ENCODE results near the gene PRKN.

The PRKN gene

DNA sequence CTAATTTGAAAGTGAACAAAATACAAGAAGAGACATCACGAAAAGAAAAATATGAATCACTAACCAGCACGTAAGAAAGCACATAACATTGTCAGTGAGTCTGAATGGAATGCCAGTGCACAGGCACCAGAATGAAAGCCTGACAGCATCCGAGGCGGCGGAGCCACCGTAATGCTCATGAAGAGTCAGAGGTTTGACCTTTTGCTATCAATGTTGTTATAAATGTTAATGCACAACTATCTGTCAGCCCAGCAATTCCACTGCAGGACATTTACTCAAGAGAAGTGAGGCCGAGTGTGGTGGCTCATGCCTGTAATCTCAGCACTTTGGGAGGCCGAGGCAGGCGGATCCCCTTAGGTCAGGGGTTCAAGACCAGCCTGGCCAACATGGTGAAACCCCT, 562.1 kb downstream of the PRKN start:
- no peak for DNase-seq

DNA sequence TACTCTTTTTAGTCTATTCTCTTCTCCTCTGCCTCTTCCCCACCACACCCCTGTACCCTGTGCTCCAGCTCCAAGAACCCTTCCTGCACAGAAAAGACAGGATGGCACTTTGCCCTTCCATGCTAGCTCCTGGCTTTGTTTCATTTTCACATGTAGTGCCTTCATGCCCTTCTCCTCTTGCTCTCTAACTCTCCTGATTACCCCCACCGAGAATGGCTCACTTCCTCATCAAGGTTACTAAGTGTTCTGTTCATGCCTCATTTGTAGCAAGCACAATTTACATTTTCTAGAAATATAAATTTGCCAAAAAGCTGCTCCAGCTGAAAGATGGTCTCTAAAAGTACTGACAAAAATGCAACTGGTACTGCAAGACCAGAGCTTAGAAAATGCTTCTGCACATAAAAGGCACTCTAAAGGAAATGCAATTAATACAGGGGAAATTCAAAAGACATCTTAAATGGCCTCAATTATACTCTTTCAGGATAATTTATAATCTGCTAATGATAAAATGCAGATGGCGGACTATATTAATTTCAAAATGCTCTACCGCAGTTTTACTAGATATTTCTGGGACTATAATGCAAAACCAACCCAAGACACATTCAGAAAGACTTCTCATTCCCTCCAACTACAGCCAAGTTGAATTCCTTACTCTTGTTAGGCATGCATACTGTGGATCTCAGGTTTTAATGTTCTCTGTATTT, 570.2 kb downstream of the PRKN start:
- DNase-seq: no peak

DNA sequence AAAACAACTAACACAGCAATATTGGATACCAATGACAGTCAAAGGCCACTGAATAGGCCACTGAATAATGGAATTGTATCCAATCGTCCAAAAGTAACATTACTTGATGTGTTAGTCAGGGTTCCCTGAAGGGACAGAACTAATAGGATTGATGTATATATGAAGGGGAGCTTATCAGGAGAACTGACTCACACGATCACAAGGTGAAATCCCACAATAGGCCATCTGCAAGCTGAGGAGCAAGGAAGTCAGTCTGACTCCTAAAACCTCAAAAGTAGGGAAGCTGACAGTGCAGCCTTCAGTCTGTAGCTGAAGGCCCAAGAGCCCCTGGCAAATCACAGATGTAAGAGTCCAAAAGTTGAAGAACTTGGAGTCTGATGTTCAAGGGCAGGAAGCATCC, 571.4 kb downstream of the PRKN start:
- no peak for DNase-seq

DNA sequence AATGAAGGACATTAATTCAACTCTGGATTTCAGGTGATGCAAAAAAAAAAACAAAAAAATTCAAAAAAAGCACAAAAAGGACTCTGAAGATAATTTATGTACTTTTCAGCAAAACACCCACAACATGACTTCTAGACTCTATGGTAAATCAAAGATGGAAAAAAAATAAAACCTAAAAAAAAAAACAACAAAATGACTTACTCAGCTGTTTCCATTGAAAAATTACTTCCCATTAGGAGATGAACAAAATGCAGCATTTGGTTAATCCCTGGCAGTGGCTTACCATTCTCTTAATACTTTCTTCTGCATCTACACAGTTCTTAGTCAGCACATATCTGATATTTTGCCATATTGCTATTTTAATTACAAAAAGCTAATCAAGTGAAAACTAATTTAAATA, 572.6 kb downstream of the PRKN start:
- no peak for DNase-seq

DNA sequence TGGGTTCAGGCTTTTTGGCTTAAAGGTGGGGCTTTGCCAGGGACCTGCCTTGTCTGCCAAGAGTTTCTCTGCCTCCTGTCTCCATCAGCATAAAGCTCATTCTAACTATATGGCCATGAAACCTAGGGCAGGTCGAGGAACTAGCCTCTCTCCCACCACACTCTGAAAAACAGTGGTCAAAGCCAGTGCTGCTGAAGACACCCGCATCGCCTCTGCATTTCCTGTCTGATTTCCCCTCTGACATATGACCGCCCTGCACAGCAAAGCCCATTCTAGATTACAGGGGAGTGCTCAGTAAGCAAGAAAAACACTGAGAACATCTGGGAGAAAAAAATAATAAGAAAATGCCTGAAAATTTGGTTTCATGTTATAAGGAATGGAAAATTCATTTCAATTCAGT, 573.6 kb downstream of the PRKN start:
- no peak for DNase-seq

DNA sequence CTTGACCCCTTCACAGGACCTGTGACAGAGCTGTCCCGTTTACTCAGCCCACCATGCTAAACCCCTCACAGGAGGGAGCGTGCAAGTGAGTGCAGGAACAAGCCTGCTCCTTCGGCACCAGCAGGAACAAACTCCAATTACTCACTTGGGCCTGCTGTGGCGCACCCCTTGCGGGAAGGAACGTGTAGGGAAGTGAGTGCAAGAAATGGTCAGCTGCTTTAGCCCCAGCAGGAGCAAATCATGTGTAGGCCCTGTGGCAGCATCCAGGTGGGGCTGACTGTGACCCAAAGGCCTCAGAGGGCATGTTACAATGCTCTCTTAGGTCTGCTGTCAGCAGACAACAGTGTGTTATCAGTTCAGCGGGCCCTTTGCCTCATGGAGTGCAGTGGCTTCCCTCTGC, 574.4 kb downstream of the PRKN start:
- DNase-seq: no peak

DNA sequence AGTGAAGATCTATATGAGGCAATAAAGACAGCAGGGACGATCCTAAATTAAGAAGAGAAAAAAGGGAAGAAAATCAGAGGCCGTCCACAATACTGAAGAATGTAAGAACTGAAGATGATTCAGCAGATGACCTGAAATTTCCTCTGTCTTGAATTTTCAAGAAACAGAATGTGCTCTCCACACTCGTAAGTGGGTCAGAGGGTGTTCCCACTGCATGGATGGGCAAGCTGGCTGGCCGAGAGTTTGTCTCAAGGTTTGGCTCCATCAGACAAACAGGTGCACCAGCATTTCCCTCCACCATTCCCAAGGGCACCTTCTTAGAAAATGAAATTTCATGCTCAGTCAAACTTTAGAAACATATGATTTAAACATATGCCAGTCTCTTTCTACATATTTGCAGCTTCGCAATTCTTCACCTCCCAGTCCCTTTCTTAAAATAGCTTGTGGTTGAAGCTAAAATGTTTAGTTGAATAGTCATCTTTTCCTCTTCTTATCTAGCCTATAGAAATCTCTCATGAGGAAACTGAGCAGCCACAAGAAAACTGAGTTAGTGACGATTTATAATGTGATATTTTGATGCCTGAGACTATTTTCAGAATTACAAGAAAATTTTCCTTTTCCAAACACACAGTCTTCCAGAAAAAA, 576.4 kb downstream of the PRKN start:
- DNase-seq: no peak

DNA sequence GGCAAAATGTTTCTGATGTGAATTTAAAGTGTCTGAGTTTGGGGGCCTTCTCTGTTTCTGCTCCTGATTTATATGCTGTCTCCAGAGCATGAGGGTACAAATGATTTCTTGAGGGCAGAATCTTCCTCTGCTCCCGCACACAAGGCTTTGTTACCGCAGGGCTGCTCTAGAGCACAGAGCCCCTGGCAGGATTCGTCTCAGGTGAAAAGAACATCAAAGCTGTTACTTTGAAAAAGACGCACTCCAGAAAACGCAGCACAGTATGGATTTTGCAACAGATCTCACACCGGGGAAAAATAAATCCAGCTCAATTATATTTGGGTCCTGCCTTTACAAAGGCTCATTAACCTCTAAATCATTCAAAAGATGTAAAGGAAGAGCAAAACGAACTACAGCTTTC, 577.3 kb downstream of the PRKN start:
- DNase-seq: no peak

DNA sequence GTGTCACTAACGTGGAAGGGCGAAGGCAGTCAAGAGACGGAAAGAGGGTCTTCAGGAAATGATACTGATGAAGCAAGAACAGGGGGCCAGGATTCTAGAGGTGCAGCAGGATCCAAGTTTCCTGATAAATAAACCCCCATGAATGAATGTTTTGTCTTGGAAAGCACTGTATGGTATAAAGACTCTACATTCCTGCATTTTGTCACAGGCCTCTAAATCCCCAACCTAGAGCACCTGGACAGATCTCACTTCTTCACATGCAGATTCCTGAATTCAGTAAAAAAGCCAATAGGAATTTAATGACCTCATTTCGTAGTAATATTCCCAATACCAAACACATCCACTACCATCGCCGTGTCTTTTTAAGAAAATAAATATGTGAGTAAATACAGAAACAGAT, 577.8 kb downstream of the PRKN start:
- no peak for DNase-seq

DNA sequence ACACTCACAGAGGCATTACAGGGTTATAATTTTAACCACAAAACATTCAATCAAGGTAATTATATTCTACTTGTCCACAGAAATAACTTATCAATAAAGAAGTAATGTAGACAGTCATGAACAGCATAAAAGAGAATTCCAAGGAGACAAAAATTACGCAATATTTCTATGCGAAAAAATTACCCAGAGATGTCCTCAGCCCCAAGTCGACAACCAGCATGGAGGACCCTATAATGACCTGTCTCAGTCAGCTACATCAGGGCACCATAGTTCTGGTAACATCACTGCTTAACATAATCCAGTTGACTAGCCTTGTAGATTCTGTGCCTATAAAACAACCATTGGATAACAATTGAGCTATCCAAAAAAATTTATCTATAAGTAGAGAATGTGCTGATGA, 579.8 kb downstream of the PRKN start:
- DNase-seq: no peak

DNA sequence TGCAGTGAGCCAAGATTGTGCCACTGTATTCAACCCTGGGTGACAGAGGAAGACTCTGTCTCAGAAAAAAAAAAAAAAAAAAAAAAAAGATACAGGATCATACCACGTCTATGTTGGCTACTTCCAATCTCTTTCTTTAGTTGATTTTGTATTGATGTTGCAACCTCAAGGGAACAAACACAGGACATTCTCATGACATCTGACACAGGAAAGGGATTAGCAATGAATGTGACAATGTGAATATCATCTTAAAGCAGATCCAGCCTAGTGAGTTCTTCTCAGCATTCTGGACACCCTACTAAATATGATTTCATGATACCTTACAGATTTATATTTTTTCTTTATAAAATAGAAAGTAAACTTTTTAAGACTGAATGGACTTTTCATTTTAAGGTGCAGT, 580.3 kb downstream of the PRKN start:
- no peak for DNase-seq

DNA sequence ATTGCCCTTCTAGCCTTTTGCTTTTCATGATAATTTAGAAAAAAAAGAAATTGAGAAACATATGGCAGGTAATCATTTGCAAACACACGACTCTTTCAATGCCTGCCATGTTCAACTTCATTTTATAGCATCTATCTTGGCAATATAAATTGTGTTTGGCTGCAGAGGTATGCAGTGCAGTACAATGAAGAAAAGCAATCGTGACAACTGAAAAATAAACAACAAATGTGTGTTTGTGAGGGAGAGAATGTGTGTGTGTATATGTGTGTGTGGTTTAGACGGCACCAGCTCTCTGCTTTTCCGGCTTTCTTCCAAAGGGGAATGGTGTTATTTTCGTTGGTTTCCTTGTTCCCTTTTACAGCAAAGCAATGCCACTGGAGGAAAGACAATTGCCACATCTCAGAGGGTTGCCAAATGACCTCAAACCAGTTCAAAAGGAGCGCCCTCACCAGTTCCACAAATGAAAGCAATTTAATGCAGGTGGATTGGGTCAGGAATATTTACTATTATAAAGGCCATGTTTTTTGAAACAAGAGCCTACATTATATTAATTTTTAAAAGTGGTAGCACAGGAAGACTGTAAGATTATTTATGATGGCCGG, 587.2 kb downstream of the PRKN start:
- no peak for DNase-seq

DNA sequence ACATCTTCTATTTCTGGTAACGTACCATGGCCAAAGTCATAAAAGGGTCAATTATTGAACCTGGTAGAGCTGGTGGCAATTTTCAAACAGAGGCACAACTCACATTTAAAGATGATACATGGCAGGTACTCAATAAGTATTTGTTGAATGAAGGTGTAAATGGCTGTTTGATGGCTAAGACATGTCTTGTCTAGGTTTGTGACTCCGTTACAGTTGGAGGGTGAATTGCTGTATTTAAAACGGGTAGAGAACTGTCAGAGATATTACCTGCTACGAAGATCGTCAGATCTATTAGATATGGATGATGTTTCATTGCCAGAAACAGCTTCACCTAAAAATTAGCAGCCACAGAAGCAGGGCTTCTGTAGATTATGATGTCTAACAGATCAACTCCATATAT, 601.9 kb downstream of the PRKN start:
- no peak for DNase-seq

DNA sequence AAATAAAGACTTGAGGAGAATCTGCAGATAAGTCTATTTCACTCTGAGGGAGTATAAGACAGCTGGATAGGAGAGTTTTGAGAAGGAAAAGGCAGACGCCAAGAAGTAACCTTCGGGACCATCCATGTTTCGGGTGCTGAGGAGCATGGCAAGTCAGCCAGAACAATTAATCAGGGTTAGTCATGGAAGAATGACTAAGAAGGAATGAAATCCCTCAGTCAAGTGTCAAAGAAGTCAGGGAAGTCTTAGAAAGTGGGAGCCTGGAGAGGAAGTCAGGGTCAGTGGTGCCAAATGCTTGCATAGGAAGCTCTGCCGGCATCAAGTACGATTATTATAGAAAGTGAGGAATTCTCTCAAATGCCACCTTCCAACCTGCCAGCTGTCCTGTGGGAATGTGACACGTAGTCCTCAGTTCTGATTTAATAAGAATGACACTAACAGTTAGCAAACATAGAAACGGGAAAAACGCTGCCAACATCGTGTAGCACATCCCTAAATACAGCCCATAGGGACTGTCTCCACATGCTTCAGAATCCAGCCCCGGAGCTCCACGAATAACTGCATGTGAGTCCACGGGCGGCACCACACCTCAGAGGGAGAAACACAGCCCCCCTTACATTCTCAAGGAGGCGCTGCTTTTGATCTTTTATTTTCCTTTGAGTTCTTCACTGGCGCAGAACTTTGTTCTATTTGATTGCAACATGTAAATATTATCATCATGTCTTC, 602.7 kb downstream of the PRKN start:
- DNase-seq: no peak

DNA sequence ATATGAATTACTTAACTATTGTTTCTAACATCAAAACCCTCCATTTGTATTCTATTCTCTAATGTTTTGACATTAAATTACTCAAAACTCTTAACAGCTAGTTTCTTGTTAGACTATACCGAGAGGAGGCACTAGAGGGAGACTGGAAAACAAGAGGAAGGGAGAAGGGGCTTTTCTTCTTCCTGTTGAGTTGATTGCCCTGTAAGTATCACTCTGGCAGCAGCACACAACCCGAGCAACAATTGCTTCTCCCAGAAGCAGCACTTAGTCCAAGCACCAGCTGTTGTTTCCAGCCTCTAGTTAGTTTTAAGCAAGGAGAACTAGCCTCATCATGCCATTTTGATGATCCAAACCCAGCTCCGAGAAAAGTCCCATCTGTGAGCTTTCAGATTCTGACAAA, 603.8 kb downstream of the PRKN start:
- DNase-seq: no peak

DNA sequence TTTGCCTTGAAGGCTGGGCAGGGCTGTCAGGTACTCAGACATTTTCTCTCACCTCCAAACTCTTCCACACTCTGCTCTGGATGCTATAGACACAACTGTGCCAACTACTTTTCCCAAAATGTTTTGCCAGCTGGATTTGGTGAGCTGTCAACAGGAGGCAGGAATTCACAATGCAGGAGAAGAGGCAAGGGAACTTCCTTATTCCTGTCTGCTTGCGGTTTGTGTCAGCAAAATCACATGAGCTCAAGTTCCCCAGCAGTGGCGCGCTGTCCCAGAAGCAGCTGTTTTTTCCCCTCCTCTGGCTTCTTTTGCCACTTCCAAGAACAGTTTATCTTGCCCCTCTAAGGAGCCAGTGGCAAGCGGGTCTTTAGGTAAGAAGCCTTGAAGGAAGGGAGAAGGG, 608.2 kb downstream of the PRKN start:
- DNase-seq: no peak

DNA sequence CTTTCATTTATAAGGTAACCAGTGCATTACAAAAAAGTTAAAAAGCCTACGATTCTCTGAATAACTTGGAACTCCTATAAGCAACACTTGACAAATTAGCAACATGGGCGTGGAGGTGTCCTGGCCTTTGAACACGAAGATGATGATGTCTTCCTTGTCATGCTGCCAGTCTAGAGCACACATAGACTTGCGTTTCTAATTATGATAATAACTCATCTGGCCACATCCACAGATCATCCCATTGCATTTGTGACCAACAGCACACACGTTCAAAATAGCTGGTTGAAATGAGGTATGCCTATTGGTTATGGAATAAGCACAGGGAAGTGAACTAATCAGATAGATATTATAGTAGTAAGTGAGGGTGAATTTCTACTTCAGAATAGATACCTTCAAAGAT, 608.9 kb downstream of the PRKN start:
- no peak for DNase-seq

DNA sequence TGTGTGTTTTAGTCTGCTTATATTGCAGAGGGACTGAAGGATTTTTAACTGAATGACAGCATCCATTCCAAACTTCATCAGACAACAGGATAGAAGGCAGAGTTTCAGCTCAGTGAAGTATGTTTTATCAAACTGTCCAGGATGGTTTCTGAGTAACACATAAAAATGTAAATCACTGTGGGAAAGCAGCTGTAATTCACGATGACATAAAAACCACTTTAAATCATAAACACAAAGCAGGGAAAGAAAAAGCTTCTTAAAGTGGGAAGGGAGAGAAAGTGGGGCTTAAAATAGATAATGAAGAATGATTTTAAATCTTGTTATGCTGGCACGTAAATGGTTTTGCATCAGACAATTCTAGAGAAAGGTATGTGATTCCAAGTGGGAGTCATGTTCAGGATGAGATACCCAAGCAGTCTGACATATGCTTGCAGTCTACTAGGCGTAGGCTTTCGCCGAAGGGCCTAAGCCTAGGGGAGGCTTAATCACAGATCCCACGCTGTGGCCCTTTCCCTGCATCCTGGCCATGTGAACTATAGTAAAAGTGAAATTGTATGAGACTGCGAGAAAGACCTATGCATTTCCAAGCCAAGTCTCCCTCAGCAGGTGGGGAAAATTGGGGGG, 610.6 kb downstream of the PRKN start:
- no peak for DNase-seq

DNA sequence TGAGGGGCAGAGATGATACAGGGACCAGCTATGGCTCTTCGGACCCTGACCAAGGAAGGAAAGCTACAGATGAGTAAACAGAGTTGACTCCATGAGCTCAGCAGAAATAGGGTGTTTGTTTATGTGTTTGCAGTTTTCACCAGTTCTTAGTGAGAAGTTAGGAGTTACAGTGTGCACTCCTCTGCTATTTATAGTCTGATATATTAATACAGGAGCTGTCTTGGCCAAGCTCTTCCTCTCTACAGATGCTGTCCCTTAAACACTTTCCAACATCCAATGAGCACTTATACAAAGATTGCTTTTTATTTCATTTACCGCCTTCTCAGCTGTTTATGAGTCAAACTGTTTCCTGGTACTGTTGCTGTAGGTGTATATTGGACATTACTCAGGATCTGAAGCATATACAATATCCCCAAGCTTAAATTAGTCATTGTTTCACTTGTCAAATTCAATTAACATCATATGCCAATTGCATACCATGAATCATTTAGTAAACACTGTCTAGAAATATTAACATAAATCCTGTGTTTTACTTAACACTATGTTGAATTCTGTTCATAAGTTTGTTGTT, 618.0 kb downstream of the PRKN start:
- no peak for DNase-seq

DNA sequence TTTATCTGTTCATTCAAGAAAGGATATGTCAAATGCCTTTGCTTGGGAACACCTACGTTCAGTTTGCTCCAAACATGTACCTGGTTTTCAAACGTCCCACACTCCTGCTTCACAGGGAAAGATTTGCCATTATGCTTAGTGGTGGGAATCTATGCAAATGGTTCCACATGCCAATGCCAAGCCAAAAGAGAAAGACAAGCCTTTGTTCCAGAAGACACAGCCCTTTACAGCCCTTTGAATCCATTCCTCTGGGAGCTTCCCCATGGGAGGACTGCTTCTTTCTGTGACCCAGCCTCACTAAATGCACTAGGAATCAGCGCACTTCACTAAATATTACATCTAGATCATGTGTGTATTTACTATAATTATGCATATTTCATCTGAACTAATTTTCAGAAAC, 619.5 kb downstream of the PRKN start:
- no peak for DNase-seq

DNA sequence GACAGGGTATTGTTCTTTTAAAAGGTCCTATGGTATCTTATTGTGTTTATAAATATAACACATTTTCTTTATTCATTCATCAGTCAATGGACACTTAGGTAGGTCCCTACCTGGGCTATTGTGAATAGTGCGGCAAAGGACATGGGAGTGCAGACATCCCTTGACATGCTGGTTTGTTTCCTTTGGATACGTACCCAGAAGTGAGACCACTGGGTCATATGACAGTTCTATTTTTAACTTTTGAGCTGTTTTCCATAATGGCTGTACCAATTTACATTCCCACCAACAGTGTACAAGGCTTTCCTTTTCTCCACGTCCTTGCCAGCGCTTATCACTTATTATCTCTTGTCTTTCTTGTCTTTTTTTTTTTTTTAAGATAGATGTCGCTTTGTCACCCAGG, 627.5 kb downstream of the PRKN start:
- no peak for DNase-seq

DNA sequence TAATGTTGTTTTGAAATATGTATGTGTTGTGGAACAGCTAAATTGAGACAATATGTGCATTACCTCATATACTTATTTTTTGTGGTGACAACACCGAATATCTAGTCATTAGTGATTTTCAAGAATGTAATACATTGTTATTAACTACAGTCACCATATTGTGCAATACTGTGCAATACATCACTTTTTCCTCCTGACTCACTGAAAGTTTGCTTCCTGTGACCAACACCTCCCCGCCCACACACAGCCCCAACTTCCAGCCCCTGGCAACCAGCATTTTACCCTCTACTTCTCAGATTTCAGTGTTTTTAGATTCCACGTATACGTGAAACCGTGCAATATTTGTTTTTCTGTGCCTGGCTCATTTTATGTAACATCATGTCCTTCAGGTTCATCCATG, 627.9 kb downstream of the PRKN start:
- no peak for DNase-seq

DNA sequence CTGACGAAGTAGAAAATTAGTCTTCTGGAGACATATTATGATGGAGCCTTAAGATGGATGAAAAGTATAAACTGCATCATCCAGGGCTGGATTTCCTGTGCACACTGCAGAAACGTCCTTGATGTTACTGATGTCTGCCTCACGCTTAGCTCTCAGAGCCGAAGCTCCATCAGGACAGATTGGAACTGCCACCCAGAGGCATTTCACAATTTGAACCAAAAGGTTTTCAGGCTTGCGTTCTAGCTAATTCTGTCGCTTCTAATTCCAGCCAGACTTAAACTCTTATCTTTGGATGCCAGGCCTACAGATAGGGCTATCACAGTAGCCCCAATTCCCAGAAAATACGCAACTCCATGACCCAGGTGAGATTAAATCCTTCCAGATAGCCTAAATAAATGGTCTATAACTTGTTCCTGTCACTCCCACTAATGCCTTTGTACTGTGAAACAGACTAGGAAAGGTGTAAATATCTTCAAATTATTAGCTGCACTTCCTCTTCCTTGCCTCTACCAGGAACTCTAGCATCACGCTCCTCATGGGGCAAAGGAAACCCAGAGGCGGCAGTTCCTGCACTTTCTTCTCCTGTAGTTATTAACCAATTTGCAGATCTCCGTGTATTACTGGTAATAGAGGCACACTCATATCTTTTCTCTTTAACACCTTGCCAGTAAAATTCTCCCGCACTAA, 634.6 kb downstream of the PRKN start:
- no peak for DNase-seq

Data from activated gamma-delta T cell treated with Interleukin-2 at 50 U/mL for 16 hours (primary cell).